K562 (cell line): ENCODE results near the gene ARL14. TPM values are rescaled to one million over a fixed set of nuclear protein-coding genes. Genes with fewer than 3 reads are reported as not detected.

Experiments used
- ATAC-seq: fragments of 200-7000 bp; cut with Tn5 transposase; 3 replicates; pipeline ENCODE4 v1.9.1; 2020; ENCODE audit warnings: moderate library complexity
- BruUV-seq: library from RNA; stranded (reverse); fragments of 400-500 nt; replicated peaks from 2 replicates; lab custom pipeline; 2021; lab: Mats Ljungman, UMichigan
- CTCF ChIA-PET: fragments of 300-600 bp; formaldehyde crosslinking; extraction: SDS; loops from one replicate; lab custom pipeline; 2021; ENCODE audit warnings: low intra/inter-chr PET ratio; lab: Yijun Ruan, JAX
- POLR2A ChIA-PET: fragments of 300-600, 350-650 bp; sonication (Branson Sonifier 250); formaldehyde crosslinking; extraction: SDS; loops from one replicate; lab custom pipeline; 2021; ENCODE audit warnings: antibody characterized with exemption, inconsistent platforms; lab: Yijun Ruan, JAX
- DNase-seq, 4 experiments: peaks; one replicate each; pipeline versions ENCODE4 v3.0.0 to v3.0.0-alpha.2; 2011 to 2018; ENCODE audit warnings: low spot score in 3 of 4, mixed read lengths in 3 of 4; ENCODE audit errors: extremely low read depth in 1 of 4
- FAIRE-seq: peaks from 2 replicates; lab custom pipeline; 2011; peaks lifted over from hg19 to GRCh38; lab: Jason Lieb, UNC
- H2AFZ ChIP-seq: 2 replicates; pipeline ENCODE4 v1.6.0; 2011; ENCODE audit warnings: low read depth, low read length, control low read depth, inconsistent platforms
- H3K27ac ChIP-seq: fragments of 200-600 bp; 3 replicates; pipeline ENCODE4 v1.8.0; 2011; ENCODE audit warnings: low read depth, mild to moderate bottlenecking, control low read depth, inconsistent platforms, low read length, moderate library complexity, mixed read lengths; ENCODE audit errors: extremely low read depth
- H3K27me3 ChIP-seq, 2 experiments: fragments of 300-600 bp in 1 of 2; 2 replicates in 1 of 2; 3 replicates in 1 of 2; pipeline versions ENCODE4 v1.6.0 to v1.8.0; 2011; ENCODE audit warnings: inconsistent platforms in 2 of 2, low read length in 2 of 2, mild to moderate bottlenecking in 1 of 2, mixed read lengths in 1 of 2, moderate library complexity in 1 of 2; ENCODE audit not compliant: control insufficient read depth in 2 of 2, insufficient read depth in 2 of 2
- H3K36me3 ChIP-seq: fragments of 300-600 bp; 3 replicates; pipeline ENCODE4 v1.8.0; 2011; ENCODE audit warnings: mild to moderate bottlenecking, low read length, inconsistent platforms; ENCODE audit not compliant: control insufficient read depth, insufficient read depth
- H3K4me1 ChIP-seq, 2 experiments: fragments of 200-600 bp in 1 of 2; replicated peaks in 1 of 2; 2 replicates in 1 of 2; 3 replicates in 1 of 2; pipeline versions ENCODE4 v1.5.1 to v1.8.0; 2011; ENCODE audit warnings: inconsistent platforms in 2 of 2, low read length in 2 of 2, mild to moderate bottlenecking in 1 of 2, mixed read lengths in 1 of 2, moderate library complexity in 1 of 2; ENCODE audit not compliant: control insufficient read depth in 2 of 2, insufficient read depth in 2 of 2
- H3K4me2 ChIP-seq: 2 replicates; pipeline ENCODE4 v1.6.1; 2011; ENCODE audit warnings: low read length, control low read depth, inconsistent platforms, mixed read lengths; ENCODE audit not compliant: insufficient read depth
- H3K4me3 ChIP-seq: fragments of 200-600 bp; sonication (generic), shearing (Covaris generic); 2 replicates; pipeline ENCODE4 v1.5.1; 2016; ENCODE audit warnings: control low read depth, inconsistent platforms
- H3K79me2 ChIP-seq: fragments of 200-600 bp; 3 replicates; pipeline ENCODE4 v1.8.0; 2011; ENCODE audit warnings: low read length, inconsistent platforms; ENCODE audit not compliant: control insufficient read depth, insufficient read depth
- H3K9ac ChIP-seq, 2 experiments: 2 replicates each; pipeline versions ENCODE4 v1.6.0 to v1.6.1; 2011; ENCODE audit warnings: low read depth in 2 of 2, low read length in 2 of 2, control low read depth in 1 of 2, inconsistent platforms in 1 of 2, mild to moderate bottlenecking in 1 of 2, mixed read lengths in 1 of 2; ENCODE audit not compliant: insufficient read depth in 1 of 2
- H3K9me1 ChIP-seq: one replicate; pipeline ENCODE4 v1.6.0; 2011; ENCODE audit warnings: inconsistent platforms, mild to moderate bottlenecking, low read length, moderate library complexity; ENCODE audit not compliant: control insufficient read depth, insufficient read depth
- H3K9me3 ChIP-seq: replicated peaks from 2 replicates; pipeline ENCODE4 v1.5.1; 2011; ENCODE audit warnings: low read depth, low read length, inconsistent platforms; ENCODE audit not compliant: control insufficient read depth, insufficient read depth
- H4K20me1 ChIP-seq: replicated peaks from 2 replicates; pipeline ENCODE4 v1.6.1; 2011; ENCODE audit warnings: low read length, inconsistent platforms, mixed read lengths; ENCODE audit not compliant: control insufficient read depth, insufficient read depth
- CTBP1 ChIP-seq: fragments of 450-650 bp; IDR thresholded peaks from 2 replicates; pipeline ENCODE4 v1.6.1; 2016; ENCODE audit warnings: borderline replicate concordance
- DIDO1 ChIP-seq: fragments of 450-650 bp; IDR thresholded peaks from 2 replicates; pipeline ENCODE4 v1.6.1; 2016; ENCODE audit warnings: low read depth, missing biosample characterization, missing genetic modification characterization
- GTF2E2 ChIP-seq: fragments of 200-800 bp; sonication (Bioruptor generic); IDR thresholded peaks from 2 replicates; pipeline ENCODE4 v1.6.1; 2016; ENCODE audit warnings: missing genetic modification characterization, missing compliant biosample characterization
- GTF2F1 ChIP-seq: IDR thresholded peaks from 2 replicates; pipeline ENCODE4 v1.6.1; 2011; ENCODE audit warnings: low read depth, low read length, improper control_type of control experiment
- REST ChIP-seq, 2 experiments: fragments of 450-650 bp; formaldehyde crosslinking in 1 of 2; IDR thresholded peaks; 2 replicates each; pipeline versions ENCODE4 v1.4.0 to v1.6.1; 2014 to 2020; ENCODE audit warnings: mild to moderate bottlenecking in 2 of 2, borderline replicate concordance in 1 of 2, low read depth in 1 of 2
- SMC3 ChIP-seq: conservative IDR thresholded peaks from 2 replicates; pipeline ENCODE4 v1.6.1; 2011; ENCODE audit warnings: low read depth, low read length, improper control_type of control experiment; ENCODE audit not compliant: insufficient read depth
- THRAP3 ChIP-seq: fragments of 450-650 bp; IDR thresholded peaks from 2 replicates; pipeline ENCODE4 v1.6.1; 2016; ENCODE audit warnings: mild to moderate bottlenecking, inconsistent platforms, borderline replicate concordance
- ZBTB33 ChIP-seq: sonication (generic); formaldehyde crosslinking; IDR thresholded peaks from 2 replicates; pipeline ENCODE4 v1.8.1; 2023; ENCODE audit warnings: mild to moderate bottlenecking, missing genetic modification reagents
- ZNF121 ChIP-seq: sonication (generic); formaldehyde crosslinking; conservative IDR thresholded peaks from 2 replicates; pipeline ENCODE4 v1.8.0; 2022; ENCODE audit warnings: missing genetic modification reagents
- WGBS: fragments of 100-300 bp; shearing (Covaris generic); methylation state at CpG from one replicate; pipeline ENCODE4 v1.1.6; 2016; ENCODE audit warnings: low coverage, mixed read lengths; ENCODE audit not compliant: insufficient coverage; ENCODE audit errors: missing lambda C conversion rate; 5-methylcytosine and 5-hydroxymethylcytosine counted together
- in situ Hi-C: fragments of 300-500 bp; cut with MboI; formaldehyde crosslinking; loops from 4 replicates; pipeline ENCODE4 v1.15.0; 2018; ENCODE audit warnings: inconsistent platforms, mixed read lengths
- intact Hi-C: fragments of 100-400 bp; cut with micrococcal nuclease; formaldehyde crosslinking; loops from 2 replicates; pipeline ENCODE4 v1.14.2; 2022
- polyA plus RNA-seq, 8 experiments: library from polyadenylated mRNA; depleted of rRNA in 4 of 8; stranded (reverse) in 5 of 8; unstranded in 3 of 8; fragments of >200 nt; fragmentation: Nextera tagmentation in 2 of 8; fragmentation: Illumina TruSeq in 1 of 8; extraction: Ambion mirVana in 2 of 8; extraction: Trizol in 1 of 8; gene quantifications; 2 replicates each; pipeline versions ENCODE4 v1.2.1 to v1.2.3, GENCODE V29; 2011 to 2014; ENCODE audit warnings: inconsistent platforms in 1 of 8, missing spikeins in 1 of 8
- total RNA-seq, 7 experiments: library from RNA; depleted of rRNA in 6 of 7; stranded (reverse); fragments of >200 nt in 6 of 7; fragmentation: Illumina TruSeq in 2 of 7; extraction: Trizol in 2 of 7; gene quantifications; 2 replicates each; pipeline versions ENCODE4 v1.2.1 to v1.2.3, GENCODE V29; 2011 to 2021; ENCODE audit warnings: low replicate concordance in 1 of 7

The ARL14 gene
- total and polyA plus RNA-seq, 9 of the 15 experiments (the other 6 are each of a cell fraction or from before 2014, with no cell fraction given): not detected

DNA sequence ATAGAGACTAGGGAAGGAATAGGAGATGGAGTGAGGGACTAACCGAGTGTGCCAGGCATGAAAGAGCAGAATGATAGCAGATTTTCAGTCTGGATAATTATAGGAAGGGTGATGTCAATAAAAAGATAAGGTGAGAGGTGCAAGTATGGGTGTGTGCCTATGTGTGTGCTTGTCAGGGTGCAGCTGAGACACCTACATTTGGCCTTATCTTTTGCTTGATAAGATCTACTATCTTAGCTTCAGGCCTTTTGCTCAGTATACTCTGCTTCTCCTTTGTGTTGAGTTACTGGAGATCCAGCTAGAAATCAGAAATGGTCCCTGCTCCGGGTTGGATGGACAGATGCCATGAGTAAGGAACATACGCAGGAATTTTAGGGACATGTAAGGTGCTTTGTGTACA, 17.4 kb downstream of the ARL14 start:
- no peaks in the 10 kb centered on the region for H3K79me2 ChIP-seq
- no peak overlapping the region for H3K4me2 ChIP-seq
- POLR2A ChIA-PET: no interaction called here
- H3K9me1 ChIP-seq: no peaks in the 10 kb centered on the region
- no peaks in the 10 kb centered on the region for H3K36me3 ChIP-seq
- no peak overlapping the region for H3K4me3 ChIP-seq
- no peak overlapping the region for H3K27ac ChIP-seq
- ATAC-seq (no peak), DNase-seq (no peak), FAIRE-seq (no peak)
- CTCF ChIA-PET: no interaction called here
- H2AFZ ChIP-seq: no peak overlapping the region
- intact Hi-C loops: no loop called here
- no peaks in the 10 kb centered on the region for H3K27me3 ChIP-seq
- H3K9me3 ChIP-seq: no peaks in the 10 kb centered on the region
- H3K4me1 ChIP-seq: no peaks in the 10 kb centered on the region
- no TSS peak for BruUV-seq
- in situ Hi-C loops: no loop called here
- 4% methylated on average over 3 of the region's 3 CpGs for WGBS
- H3K9ac ChIP-seq: no peak overlapping the region
- no peaks in the 10 kb centered on the region for H4K20me1 ChIP-seq
- no peak for TF ChIP-seq GTF2E2 (tag)
- TF ChIP-seq ZNF121: no peak
- TF ChIP-seq DIDO1 (tag): no peak
- TF ChIP-seq ZBTB33 (CRISPR knock-in tag): no peak
- TF ChIP-seq CTBP1: no peak
- no peak for TF ChIP-seq SMC3
- TF ChIP-seq REST (IDR thresholded peaks at IDR 0.05; ENCODE audit: borderline replicate concordance): no peak
- no peak for TF ChIP-seq REST (CRISPR knock-in tag; IDR thresholded peaks at IDR 0.05; ENCODE audit: low read depth)
- TF ChIP-seq GTF2F1: no peak
- no peak for TF ChIP-seq THRAP3
